Breast epithelium (tissue), 4 donors: Measurements from ENCODE around the gene AOAH. TPM values are rescaled to one million over a fixed set of nuclear protein-coding genes. Genes with fewer than 3 reads are reported as not detected.

ENCODE experiments used
- DNase-seq, 2 donors: peaks; one replicate each; pipeline ENCODE4 v3.0.0-alpha.2; 2019; ENCODE audit warnings: low spot score in 2 of 2
- H3K27ac ChIP-seq, 2 donors: fragments of 200-600 bp; sonication (generic) in 1 of 2; one replicate each; pipeline ENCODE4 v1.5.1; 2016 to 2019; ENCODE audit warnings: mild to moderate bottlenecking in 1 of 2
- H3K27me3 ChIP-seq, 2 donors: fragments of 200-600 bp; sonication (generic) in 1 of 2; one replicate each; pipeline versions ENCODE4 v1.5.1 to v1.6.0; 2017 to 2019; ENCODE audit warnings: control low read depth in 1 of 2, mild to moderate bottlenecking in 1 of 2
- H3K36me3 ChIP-seq: fragments of 200-600 bp; one replicate; pipeline ENCODE4 v1.5.1; 2019
- H3K4me1 ChIP-seq, 2 donors: fragments of 200-600 bp; sonication (generic); one replicate each; pipeline ENCODE4 v1.5.1; 2016 to 2019; ENCODE audit warnings: control low read depth in 1 of 2
- H3K4me3 ChIP-seq, 3 donors: fragments of 200-600 bp; sonication (generic); 1 replicate in 2 of 3; 2 replicates in 1 of 3; pipeline ENCODE4 v1.5.1; 2016 to 2019; ENCODE audit warnings: mild to moderate bottlenecking in 3 of 3, moderate library complexity in 2 of 3
- H3K9me3 ChIP-seq, 2 donors: fragments of 200-600 bp; sonication (generic) in 1 of 2; one replicate each; pipeline ENCODE4 v1.5.1; 2016 to 2019; ENCODE audit warnings: control low read depth in 1 of 2
- POLR2A ChIP-seq: fragments of 450-650 bp; IDR thresholded peaks from one replicate; pipeline ENCODE4 v1.6.1; 2016; ENCODE audit warnings: antibody characterized with exemption, mild to moderate bottlenecking, moderate library complexity
- POLR2AphosphoS5 ChIP-seq, 3 donors: sonication (generic); formaldehyde crosslinking; IDR thresholded peaks; one replicate each; pipeline ENCODE4 v1.6.1; 2017; ENCODE audit warnings: antibody characterized with exemption in 3 of 3
- intact Hi-C: fragments of 100-400 bp; cut with DNase I; formaldehyde crosslinking; loops from one replicate; pipeline ENCODE4 v1.15.1; 2023; ENCODE audit warnings: low total_unique reads
- total RNA-seq, 3 donors: library from RNA; depleted of rRNA; stranded (reverse); fragments of >200 nt; gene quantifications; one replicate each; pipeline ENCODE4 v1.1.0, GENCODE V29; 2016
- TF ChIP-seq, protein P1 (sequence below), 3 donors: fragments of 450-650 bp; IDR thresholded peaks; one replicate each; pipeline ENCODE4 v1.5.1; 2016 to 2017; ENCODE audit warnings: antibody characterized with exemption in 3 of 3, mild to moderate bottlenecking in 3 of 3, moderate library complexity in 3 of 3

Gene AOAH
- total RNA-seq, 3 donors from 2014 or later = 4.6 to 13.3 (median 10.8) TPM

DNA sequence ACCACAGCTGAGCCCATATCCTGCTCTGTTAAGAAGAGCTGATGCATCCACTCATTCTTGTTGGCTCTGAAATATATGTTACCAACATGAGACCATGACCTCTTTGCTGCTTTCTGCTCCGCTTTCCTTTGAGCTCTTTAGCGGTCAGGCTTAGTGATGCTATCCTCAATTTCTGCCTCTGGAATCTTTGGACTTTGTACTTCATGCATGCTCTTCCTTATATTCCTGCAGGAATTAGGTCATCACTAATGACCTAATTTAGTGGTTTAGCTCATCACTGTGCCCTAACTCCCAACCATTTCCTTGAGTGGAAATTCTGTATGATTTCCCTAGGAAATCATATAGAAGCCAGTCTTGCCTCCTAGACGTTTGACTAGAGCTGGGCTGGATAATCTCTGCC lies 119.5 kb downstream of the AOAH start:
- Histone ChIP-seq H3K4me1 (no peaks in the 10 kb centered on the region), H3K27ac (no peak overlapping the region), H3K4me3 (no peak overlapping the region), H3K9me3 (no peaks in the 10 kb centered on the region), H3K27me3 (no peaks in the 10 kb centered on the region), H3K36me3 (no peaks in the 10 kb centered on the region)
- intact Hi-C loops = no loop called here
- no peak for TF ChIP-seq POLR2A
- TF ChIP-seq, protein P1, sequence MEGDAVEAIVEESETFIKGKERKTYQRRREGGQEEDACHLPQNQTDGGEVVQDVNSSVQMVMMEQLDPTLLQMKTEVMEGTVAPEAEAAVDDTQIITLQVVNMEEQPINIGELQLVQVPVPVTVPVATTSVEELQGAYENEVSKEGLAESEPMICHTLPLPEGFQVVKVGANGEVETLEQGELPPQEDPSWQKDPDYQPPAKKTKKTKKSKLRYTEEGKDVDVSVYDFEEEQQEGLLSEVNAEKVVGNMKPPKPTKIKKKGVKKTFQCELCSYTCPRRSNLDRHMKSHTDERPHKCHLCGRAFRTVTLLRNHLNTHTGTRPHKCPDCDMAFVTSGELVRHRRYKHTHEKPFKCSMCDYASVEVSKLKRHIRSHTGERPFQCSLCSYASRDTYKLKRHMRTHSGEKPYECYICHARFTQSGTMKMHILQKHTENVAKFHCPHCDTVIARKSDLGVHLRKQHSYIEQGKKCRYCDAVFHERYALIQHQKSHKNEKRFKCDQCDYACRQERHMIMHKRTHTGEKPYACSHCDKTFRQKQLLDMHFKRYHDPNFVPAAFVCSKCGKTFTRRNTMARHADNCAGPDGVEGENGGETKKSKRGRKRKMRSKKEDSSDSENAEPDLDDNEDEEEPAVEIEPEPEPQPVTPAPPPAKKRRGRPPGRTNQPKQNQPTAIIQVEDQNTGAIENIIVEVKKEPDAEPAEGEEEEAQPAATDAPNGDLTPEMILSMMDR (IDR thresholded peaks at IDR 0.05) = no peak
- no peak for TF ChIP-seq POLR2AphosphoS5 (IDR thresholded peaks at IDR 0.05)
- DNase-seq = no peak

GRCh38 chr7:36602934-36603887 lies 121.1 kb downstream of the AOAH start:
- Histone ChIP-seq H3K4me1 (no peaks in the 10 kb centered on the region), H3K27ac (no peak overlapping the region), H3K36me3 (no peaks in the 10 kb centered on the region), H3K27me3 (no peaks in the 10 kb centered on the region), H3K4me3 (no peak overlapping the region), H3K9me3 (no peaks in the 10 kb centered on the region)
- intact Hi-C loops = no loop called here
- DNase-seq = no peak
- TF ChIP-seq, protein P1 (IDR thresholded peaks at IDR 0.05) = no peak
- TF ChIP-seq POLR2AphosphoS5 (IDR thresholded peaks at IDR 0.05) (no peak), POLR2A (no peak)

DNA sequence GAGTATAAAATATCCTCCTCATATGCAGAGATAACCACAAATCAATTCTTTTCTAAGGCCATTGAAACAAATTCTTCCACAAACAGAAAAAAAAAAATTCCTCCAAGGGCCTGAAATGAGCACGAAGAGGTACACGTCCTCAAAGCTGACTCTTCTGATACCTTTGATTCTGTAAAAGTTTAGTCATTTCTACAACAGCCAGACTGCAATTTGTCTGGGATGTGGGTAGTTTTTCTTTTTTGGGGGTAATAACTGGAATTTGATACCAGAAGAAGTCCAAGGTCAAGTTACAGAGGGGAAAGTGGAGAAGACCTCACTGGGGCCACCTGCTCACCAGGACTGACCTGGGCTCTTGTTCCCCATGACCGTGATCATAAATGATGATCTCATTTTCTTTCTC lies 121.8 kb downstream of the AOAH start:
- no peak for DNase-seq
- intact Hi-C loops = no loop called here
- Histone ChIP-seq H3K36me3 (no peaks in the 10 kb centered on the region), H3K27ac (no peak overlapping the region), H3K9me3 (no peaks in the 10 kb centered on the region), H3K4me3 (no peak overlapping the region), H3K27me3 (no peaks in the 10 kb centered on the region), H3K4me1 (no peaks in the 10 kb centered on the region)
- TF ChIP-seq, protein P1 (IDR thresholded peaks at IDR 0.05) = no peak
- TF ChIP-seq POLR2A = no peak
- TF ChIP-seq POLR2AphosphoS5 (IDR thresholded peaks at IDR 0.05) = no peak

DNA sequence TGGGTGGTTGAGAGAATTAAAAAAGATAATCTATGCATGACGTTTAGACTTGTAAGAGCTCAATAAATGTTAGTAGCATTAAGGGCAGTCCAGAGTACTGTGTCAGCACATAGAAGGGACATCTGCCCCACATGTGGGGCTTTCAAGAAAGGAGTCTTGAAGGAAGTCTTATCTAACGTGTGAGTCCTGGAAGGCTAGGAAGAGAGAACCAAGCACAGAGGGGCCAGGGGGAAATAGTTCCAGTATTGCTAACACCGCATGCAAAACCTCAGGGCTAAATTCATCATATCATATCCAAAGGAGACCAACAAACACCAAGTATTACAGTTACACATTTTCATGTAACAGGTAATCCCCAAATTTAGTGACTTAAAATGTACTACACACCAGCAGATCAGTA lies 122.7 kb downstream of the AOAH start:
- Histone ChIP-seq H3K27me3 (no peaks in the 10 kb centered on the region), H3K4me3 (no peak overlapping the region), H3K4me1 (no peaks in the 10 kb centered on the region), H3K36me3 (no peaks in the 10 kb centered on the region), H3K9me3 (no peaks in the 10 kb centered on the region), H3K27ac (no peak overlapping the region)
- TF ChIP-seq POLR2AphosphoS5 (IDR thresholded peaks at IDR 0.05) (no peak), POLR2A (no peak)
- TF ChIP-seq, protein P1 (IDR thresholded peaks at IDR 0.05) = no peak
- intact Hi-C loops = no loop called here
- no peak for DNase-seq

GRCh38 chr7:36600869-36601530 lies 123.3 kb downstream of the AOAH start:
- H3K4me1 ChIP-seq = no peaks in the 10 kb centered on the region
- no peak overlapping the region for H3K4me3 ChIP-seq
- intact Hi-C loops = no loop called here
- no peak for TF ChIP-seq POLR2AphosphoS5 (IDR thresholded peaks at IDR 0.05)
- TF ChIP-seq, protein P1 (IDR thresholded peaks at IDR 0.05) = no peak
- no peak for DNase-seq
- no peaks in the 10 kb centered on the region for H3K27me3 ChIP-seq
- H3K9me3 ChIP-seq = no peaks in the 10 kb centered on the region
- no peaks in the 10 kb centered on the region for H3K36me3 ChIP-seq
- no peak overlapping the region for H3K27ac ChIP-seq
